NCI-H1105 (cell line): Measurements from ENCODE around the gene SPOCK1.

Experiments
- DNase-seq: peaks from one replicate; lab custom pipeline; 2025; lab: John Stamatoyannopoulos, UW

Gene SPOCK1

GRCh38 chr5:137441476-137441875 lies 57.6 kb downstream of the SPOCK1 start:
- no peak for DNase-seq

- no peak for DNase-seq
Observed at GRCh38 chr5:137440795-137441194, 58.3 kb downstream of the SPOCK1 start.

GRCh38 chr5:137439645-137440044 lies 59.5 kb downstream of the SPOCK1 start:
- DNase-seq: no peak

GRCh38 chr5:137438932-137439331 lies 60.2 kb downstream of the SPOCK1 start:
- DNase-seq: no peak

GRCh38 chr5:137437774-137438173 lies 61.4 kb downstream of the SPOCK1 start:
- DNase-seq: no peak

GRCh38 chr5:137433539-137433938 lies 65.6 kb downstream of the SPOCK1 start:
- DNase-seq: no peak

- DNase-seq: no peak
Observed at GRCh38 chr5:137432376-137432775, 66.8 kb downstream of the SPOCK1 start.

- DNase-seq: no peak
Observed at GRCh38 chr5:137431051-137431450, 68.1 kb downstream of the SPOCK1 start.

GRCh38 chr5:137415231-137415681 lies 83.9 kb downstream of the SPOCK1 start:
- DNase-seq: no peak

GRCh38 chr5:137414112-137414755 lies 84.9 kb downstream of the SPOCK1 start:
- no peak for DNase-seq

GRCh38 chr5:137412136-137412535 lies 87.0 kb downstream of the SPOCK1 start:
- no peak for DNase-seq

GRCh38 chr5:137410234-137411010 lies 88.7 kb downstream of the SPOCK1 start:
- DNase-seq: no peak

GRCh38 chr5:137409736-137410135 lies 89.4 kb downstream of the SPOCK1 start:
- DNase-seq: no peak

GRCh38 chr5:137407090-137407489 lies 92.0 kb downstream of the SPOCK1 start:
- DNase-seq: no peak

- DNase-seq: no peak
Observed at GRCh38 chr5:137405393-137405792, 93.7 kb downstream of the SPOCK1 start.

- DNase-seq: no peak
Observed at GRCh38 chr5:137403869-137404268, 95.3 kb downstream of the SPOCK1 start.

GRCh38 chr5:137402436-137403187 lies 96.5 kb downstream of the SPOCK1 start:
- no peak for DNase-seq

- DNase-seq: no peak
Observed at GRCh38 chr5:137401946-137402345, 97.2 kb downstream of the SPOCK1 start.

GRCh38 chr5:137400571-137400970 lies 98.6 kb downstream of the SPOCK1 start:
- DNase-seq: no peak

GRCh38 chr5:137399911-137400310 lies 99.2 kb downstream of the SPOCK1 start:
- DNase-seq: no peak

GRCh38 chr5:137398751-137399150 lies 100.4 kb downstream of the SPOCK1 start:
- DNase-seq: no peak

- no peak for DNase-seq
Observed at GRCh38 chr5:137398154-137398553, 101.0 kb downstream of the SPOCK1 start.
